Liver (tissue), 3 donors: ENCODE results near the gene GLB1L3.

Source experiments
- CTCF ChIP-seq: fragments of 150-350 bp; IDR thresholded peaks from 2 replicates; pipeline ENCODE4 v1.5.1; 2017; ENCODE audit warnings: improper control_type of control experiment, low read depth, low read length; ENCODE audit not compliant: missing input control
- GABPA ChIP-seq, 2 donors: IDR thresholded peaks in 1 of 2; conservative IDR thresholded peaks in 1 of 2; 2 replicates each; pipeline ENCODE4 v1.6.1; 2016; ENCODE audit warnings: antibody characterized with exemption in 2 of 2, mild to moderate bottlenecking in 1 of 2, moderate library complexity in 1 of 2
- HNF4A ChIP-seq, 2 donors: conservative IDR thresholded peaks; 2 replicates each; pipeline ENCODE4 v1.6.1; 2016; ENCODE audit warnings: antibody characterized with exemption in 2 of 2, mild to moderate bottlenecking in 2 of 2
- MAX ChIP-seq: IDR thresholded peaks from 2 replicates; pipeline ENCODE4 v1.6.1; 2016; ENCODE audit warnings: antibody characterized with exemption
- NR2F2 ChIP-seq: IDR thresholded peaks from 2 replicates; pipeline ENCODE4 v1.6.1; 2016; ENCODE audit warnings: antibody characterized with exemption
- RAD21 ChIP-seq, 2 donors: IDR thresholded peaks; 2 replicates each; pipeline ENCODE4 v1.6.1; 2016; ENCODE audit warnings: antibody characterized with exemption in 2 of 2, mild to moderate bottlenecking in 2 of 2
- REST ChIP-seq: IDR thresholded peaks from 2 replicates; pipeline ENCODE4 v1.6.1; 2016; ENCODE audit warnings: antibody characterized with exemption, mild to moderate bottlenecking
- RXRA ChIP-seq, 2 donors: IDR thresholded peaks; 2 replicates each; pipeline ENCODE4 v1.6.1; 2017 to 2018; ENCODE audit warnings: antibody characterized with exemption in 2 of 2, mild to moderate bottlenecking in 1 of 2
- SP1 ChIP-seq: IDR thresholded peaks from 2 replicates; pipeline ENCODE4 v1.6.1; 2018; ENCODE audit warnings: antibody characterized with exemption, mild to moderate bottlenecking
- TAF1 ChIP-seq: conservative IDR thresholded peaks from 2 replicates; pipeline ENCODE4 v1.6.1; 2016; ENCODE audit warnings: antibody characterized with exemption, mild to moderate bottlenecking
- YY1 ChIP-seq: IDR thresholded peaks from 2 replicates; pipeline ENCODE4 v1.6.1; 2016; ENCODE audit warnings: antibody characterized with exemption, mild to moderate bottlenecking
- donor health status: healthy.
- donor health status: healthy.

GRCh38 chr11:134246678-134247077 lies 29.5 kb upstream of the GLB1L3 start:
- TF ChIP-seq CTCF: no peak
- no peak for TF ChIP-seq SP1
- TF ChIP-seq MAX: no peak
- no peak for TF ChIP-seq GABPA (IDR thresholded peaks at IDR 0.05 in 1 of 2, conservative IDR thresholded peaks at IDR 0.05 in 1 of 2)
- TF ChIP-seq RXRA (IDR thresholded peaks at IDR 0.05): no peak
- no peak for TF ChIP-seq REST
- no peak for TF ChIP-seq TAF1
- TF ChIP-seq YY1: no peak
- no peak for TF ChIP-seq RAD21 (IDR thresholded peaks at IDR 0.05)
- no peak for TF ChIP-seq HNF4A (conservative IDR thresholded peaks at IDR 0.05)
- no peak for TF ChIP-seq NR2F2
